GM18505 (cell line): Measurements from ENCODE around the gene THRA.

ENCODE experiments used
- ATAC-seq: cut with Tn5 transposase; IDR thresholded peaks from one replicate; pipeline ENCODE4 v1.9.1; 2021; ENCODE audit not compliant: unreplicated experiment
- POLR2A ChIP-seq: IDR thresholded peaks from 4 replicates; pipeline ENCODE4 v1.6.1; 2011; ENCODE audit warnings: borderline replicate concordance; ENCODE audit not compliant: insufficient read depth, insufficient read length; ENCODE audit errors: extremely low read depth

THRA gene

DNA sequence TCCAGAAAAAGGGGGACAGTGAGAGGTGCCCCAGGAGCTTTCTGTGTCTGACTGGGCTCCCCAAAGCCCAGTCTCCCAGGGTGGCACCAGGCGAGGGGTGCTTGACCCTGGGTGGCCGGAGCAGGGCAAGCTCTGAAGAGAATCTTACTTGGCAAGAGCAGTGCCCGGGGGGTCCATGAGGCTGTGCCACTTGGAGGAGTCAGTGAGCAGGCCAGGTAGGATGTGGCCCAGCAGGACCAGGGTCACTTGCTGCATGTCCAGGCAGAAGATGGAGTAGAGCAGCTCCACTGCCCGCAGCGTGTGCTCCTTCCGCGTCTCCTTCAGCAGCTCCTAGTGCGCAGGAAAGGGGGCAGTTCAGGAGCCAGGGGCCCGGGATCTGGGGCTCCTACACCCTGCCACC is 40.3 kb upstream of the THRA start:
- ATAC-seq, result no peak
- no peak for TF ChIP-seq POLR2A

DNA sequence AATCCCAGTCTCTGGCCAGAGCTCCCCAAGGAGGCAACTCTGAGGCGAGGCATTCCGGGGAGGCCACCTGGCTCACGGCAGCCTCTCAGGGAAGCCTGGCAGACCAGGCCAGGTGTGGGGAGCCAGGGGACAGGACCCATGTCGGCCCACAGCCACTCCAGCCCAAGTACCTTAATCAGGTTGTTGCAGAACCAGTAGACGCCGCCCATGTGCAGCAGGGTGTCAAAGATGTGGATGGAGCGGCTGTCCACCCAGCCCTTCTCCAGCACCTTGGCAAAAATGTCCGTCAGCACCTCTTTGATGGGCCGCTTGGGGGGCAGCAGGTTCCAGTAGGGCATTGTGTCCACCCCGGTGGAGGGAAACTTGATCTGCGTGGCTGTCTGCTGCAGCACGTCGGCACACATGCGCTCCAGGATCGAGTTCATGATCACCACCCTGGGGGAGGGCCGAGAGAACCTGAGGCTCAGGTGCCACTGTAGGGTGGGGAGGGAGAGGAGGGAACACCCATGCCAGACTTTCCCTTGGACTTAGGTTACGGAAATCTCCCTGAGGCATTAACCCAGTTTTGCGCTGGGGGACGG is 39.7 kb upstream of the THRA start:
- no peak for ATAC-seq
- TF ChIP-seq POLR2A, result no peak

DNA sequence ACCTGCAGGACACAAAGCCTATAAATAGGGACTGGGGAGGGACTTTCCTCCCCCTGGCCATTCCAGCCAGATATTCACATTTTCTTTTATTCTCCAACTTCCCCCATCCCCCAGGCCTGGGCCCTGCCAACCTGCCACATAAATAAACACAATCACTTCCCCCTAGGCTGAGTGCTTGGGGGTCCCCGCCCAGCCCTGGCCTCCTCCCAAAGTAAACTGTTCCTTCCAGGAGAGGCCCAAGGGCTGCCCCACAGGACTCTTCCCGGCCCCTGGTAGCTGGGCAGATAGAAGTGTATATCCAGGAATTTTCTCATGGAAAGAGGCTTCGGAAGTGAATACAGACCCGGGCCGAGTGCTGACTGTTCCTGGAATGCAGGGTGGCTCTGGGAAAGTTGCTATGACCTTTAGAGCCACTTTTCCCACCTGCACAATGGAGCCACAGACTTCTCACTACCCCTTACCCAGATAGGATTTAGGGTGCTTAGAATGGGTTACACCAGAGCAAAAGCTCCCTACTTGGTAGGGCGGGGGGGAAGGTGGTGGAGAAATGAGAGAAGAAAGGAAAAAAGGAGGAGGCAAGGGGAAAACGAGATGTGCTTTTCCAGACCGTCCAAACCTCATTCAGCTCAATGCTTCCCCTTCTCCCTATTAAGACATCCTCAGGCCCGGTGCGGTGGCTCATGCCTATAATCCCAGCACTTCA is 39.0 kb upstream of the THRA start:
- no peak for ATAC-seq
- TF ChIP-seq POLR2A, result no peak

DNA sequence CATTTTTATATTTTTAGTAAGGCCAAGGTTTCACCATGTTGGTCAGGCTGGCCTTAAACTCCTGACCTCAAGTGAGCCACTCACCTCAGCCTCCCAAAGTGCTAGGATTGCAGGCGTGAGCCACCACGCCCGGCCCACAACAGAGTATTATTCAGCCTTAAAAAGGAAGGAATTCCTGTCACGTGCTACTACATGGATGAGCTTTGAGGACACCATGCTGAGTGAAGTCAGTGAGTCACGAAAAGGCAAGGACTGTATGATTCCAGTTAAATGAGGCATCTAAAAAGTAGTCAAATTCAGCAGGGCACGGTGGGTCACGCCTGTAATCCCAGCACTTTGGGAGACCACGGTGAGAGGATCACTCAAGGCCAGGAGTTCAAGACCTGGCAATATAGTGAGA is 37.9 kb upstream of the THRA start:
- no peak for ATAC-seq
- TF ChIP-seq POLR2A, result no peak

- no peak for ATAC-seq
- TF ChIP-seq POLR2A, result no peak
Observed at GRCh38 chr17:40025559-40025958, 37.2 kb upstream of the THRA start.

- no peak for TF ChIP-seq POLR2A
- ATAC-seq, result no peak
Observed at GRCh38 chr17:40025991-40026815, 36.6 kb upstream of the THRA start.

- no peak for TF ChIP-seq POLR2A
- ATAC-seq, result no peak
Observed at GRCh38 chr17:40026816-40027613, 35.8 kb upstream of the THRA start.

- no peak for ATAC-seq
- no peak for TF ChIP-seq POLR2A
Observed at GRCh38 chr17:40027614-40028012, 35.2 kb upstream of the THRA start.

- ATAC-seq, result no peak
- TF ChIP-seq POLR2A, result no peak
Observed at GRCh38 chr17:40028595-40028994, 34.2 kb upstream of the THRA start.

- TF ChIP-seq POLR2A, result no peak
- ATAC-seq, result no peak
Observed at GRCh38 chr17:40031706-40032105, 31.1 kb upstream of the THRA start.

DNA sequence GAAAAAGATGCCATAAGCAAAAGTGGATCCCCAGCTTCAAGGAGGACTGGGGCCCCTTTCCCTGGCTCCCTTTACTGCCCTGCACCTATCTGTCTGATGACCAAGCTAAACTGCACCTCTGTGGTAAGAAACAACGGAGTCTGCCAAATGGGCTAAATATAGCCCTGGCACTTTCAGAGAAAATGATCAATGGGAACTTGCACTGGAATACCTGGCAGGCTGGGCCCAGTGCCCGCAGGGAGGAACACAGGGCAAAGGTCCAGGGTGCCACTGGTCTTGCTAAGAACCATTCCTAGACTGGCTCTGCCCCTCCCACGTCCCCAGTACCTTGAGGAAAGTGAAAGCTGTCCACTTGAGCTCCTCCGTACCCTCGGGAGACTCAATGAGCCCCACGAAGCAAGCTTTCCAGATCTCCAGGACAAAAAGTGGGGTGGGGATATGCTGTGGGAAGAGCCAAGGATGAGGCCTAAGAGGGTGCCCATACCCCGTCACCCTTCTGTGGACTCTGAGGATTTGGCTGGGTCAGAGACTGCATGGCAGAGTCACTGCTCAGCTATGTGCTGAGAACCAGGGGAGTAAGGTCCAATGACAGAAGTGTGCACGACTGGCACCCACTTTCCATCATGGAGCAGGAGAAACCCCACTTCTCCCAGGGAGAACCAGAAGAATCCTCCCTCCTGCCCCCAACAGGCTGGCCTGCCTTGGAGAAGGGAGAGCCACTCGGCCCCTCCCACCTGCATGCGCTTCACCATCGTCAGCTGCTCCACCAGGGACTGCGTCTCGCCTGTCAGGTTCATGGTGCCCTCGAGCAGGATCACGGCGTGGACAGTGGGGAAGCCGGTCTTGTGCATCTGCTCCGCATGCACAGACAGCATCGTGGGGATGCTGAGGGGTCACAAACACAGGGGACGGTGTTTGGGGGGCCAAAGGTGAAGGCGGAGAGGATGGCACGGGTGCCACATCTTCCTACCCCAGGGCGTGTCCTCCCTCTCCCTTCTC is 30.1 kb upstream of the THRA start:
- no peak for ATAC-seq

GRCh38 chr17:40033339-40033738 is 29.4 kb upstream of the THRA start:
- no peak for ATAC-seq
- TF ChIP-seq POLR2A, result no peak

More for the DNA sequence above, 30.1 kb upstream of the THRA start:
- no peak for TF ChIP-seq POLR2A
